HepG2 (cell line): ENCODE measurements around the gene TRPV4. TPM values are rescaled to one million over a fixed set of nuclear protein-coding genes. Genes with fewer than 3 reads are reported as not detected.

ENCODE experiments used
- ATF2 ChIP-seq: sonication (generic); formaldehyde crosslinking; IDR thresholded peaks from 2 replicates; pipeline ENCODE4 v1.4.0; 2020; ENCODE audit warnings: missing genetic modification reagents
- FOXP4 ChIP-seq: sonication (generic); formaldehyde crosslinking; IDR thresholded peaks from 2 replicates; pipeline ENCODE4 v1.4.0; 2020; ENCODE audit warnings: missing genetic modification reagents
- MLXIP ChIP-seq: sonication (generic); formaldehyde crosslinking; IDR thresholded peaks from 2 replicates; pipeline ENCODE4 v1.9.0; 2021; ENCODE audit warnings: missing genetic modification reagents, borderline replicate concordance
- NR2C2 ChIP-seq: sonication (generic); formaldehyde crosslinking; IDR thresholded peaks from 2 replicates; pipeline ENCODE4 v1.4.0; 2020; ENCODE audit warnings: missing genetic modification reagents, mild to moderate bottlenecking, moderate library complexity, borderline replicate concordance
- RFX5 ChIP-seq: IDR thresholded peaks from 2 replicates; pipeline ENCODE4 v1.6.1; 2011; ENCODE audit warnings: low read depth, low read length, improper control_type of control experiment
- SNAPC4 ChIP-seq: sonication (generic); formaldehyde crosslinking; IDR thresholded peaks from 2 replicates; pipeline ENCODE4 v1.4.0; 2020; ENCODE audit warnings: mild to moderate bottlenecking, missing genetic modification reagents
- ZBTB3 ChIP-seq: sonication (generic); formaldehyde crosslinking; IDR thresholded peaks from 2 replicates; pipeline ENCODE4 v1.4.0; 2020; ENCODE audit warnings: low read depth, mild to moderate bottlenecking, moderate library complexity, missing genetic modification reagents, borderline replicate concordance
- ZNF609 ChIP-seq: sonication (generic); formaldehyde crosslinking; IDR thresholded peaks from 2 replicates; pipeline ENCODE4 v1.4.0; 2020; ENCODE audit warnings: mild to moderate bottlenecking, missing genetic modification reagents, borderline replicate concordance
- ZNF850 ChIP-seq: sonication (generic); formaldehyde crosslinking; conservative IDR thresholded peaks from 2 replicates; pipeline ENCODE4 v1.9.0; 2021; ENCODE audit warnings: mild to moderate bottlenecking, missing genetic modification reagents
- polyA plus RNA-seq, 8 experiments: library from polyadenylated mRNA; depleted of rRNA in 3 of 8; stranded (reverse) in 7 of 8; unstranded in 1 of 8; fragments of >200 nt; fragmentation: Illumina TruSeq in 4 of 8; extraction: Trizol in 4 of 8; gene quantifications; 2 replicates each; pipeline versions ENCODE4 v1.2.1 to v1.2.3, GENCODE V29; 2011 to 2016; ENCODE audit warnings: low read depth in 4 of 8, missing spikeins in 1 of 8, mixed read lengths in 1 of 8; ENCODE audit not compliant: insufficient read depth in 1 of 8
- total RNA-seq, 5 experiments: library from RNA; depleted of rRNA; stranded (reverse); fragments of >200 nt; fragmentation: Illumina TruSeq; extraction: Trizol; gene quantifications; 2 replicates each; pipeline ENCODE4 v1.2.3, GENCODE V29; 2016; ENCODE audit warnings: low read depth in 1 of 5

The TRPV4 gene
- total and polyA plus RNA-seq, 2 of the 13 experiments (the other 11 are each of a cell fraction or from before 2014, with no cell fraction given), result 0.66 to 4.7 TPM

- TF ChIP-seq FOXP4 (CRISPR knock-in tag), result peak; percentile 86
- TF ChIP-seq SNAPC4 (CRISPR knock-in tag), result no peak
- no peak for TF ChIP-seq RFX5
- peak; percentile 93 for TF ChIP-seq ATF2 (CRISPR knock-in tag)
- no peak for TF ChIP-seq ZNF850 (CRISPR knock-in tag)
- TF ChIP-seq MLXIP (CRISPR knock-in tag), result no peak
- no peak for TF ChIP-seq ZBTB3 (CRISPR knock-in tag)
- peak; percentile 85 for TF ChIP-seq ZNF609
- TF ChIP-seq NR2C2 (CRISPR knock-in tag), result peak; percentile 72
Observed at GRCh38 chr12:109863847-109864712, 30.9 kb upstream of the TRPV4 start (continued).
